Gastroesophageal sphincter (tissue), 3 donors: ENCODE results near the gene EEF1AKMT4.
A peak's percentile ranks its signal among the peaks of the same experiment; 100 is the strongest.

Experiments
- CTCF ChIP-seq, 4 experiments: fragments of 200-600 bp in 2 of 4; fragments of 450-650 bp in 2 of 4; sonication (generic) in 1 of 4; IDR thresholded peaks; one replicate each; pipeline ENCODE4 v1.5.1; 2017 to 2019; ENCODE audit warnings: antibody characterized with exemption in 4 of 4, mild to moderate bottlenecking in 2 of 4, moderate library complexity in 2 of 4
- EP300 ChIP-seq: sonication (generic); formaldehyde crosslinking; IDR thresholded peaks from one replicate; pipeline ENCODE4 v1.6.1; 2017; ENCODE audit warnings: antibody characterized with exemption, mild to moderate bottlenecking
- POLR2A ChIP-seq, 2 donors: fragments of 450-650 bp; IDR thresholded peaks; one replicate each; pipeline ENCODE4 v1.6.1; 2017; ENCODE audit warnings: antibody characterized with exemption in 2 of 2, mild to moderate bottlenecking in 2 of 2, moderate library complexity in 1 of 2
- POLR2AphosphoS5 ChIP-seq: sonication (generic); formaldehyde crosslinking; IDR thresholded peaks from one replicate; pipeline ENCODE4 v1.6.1; 2017; ENCODE audit warnings: antibody characterized with exemption

DNA sequence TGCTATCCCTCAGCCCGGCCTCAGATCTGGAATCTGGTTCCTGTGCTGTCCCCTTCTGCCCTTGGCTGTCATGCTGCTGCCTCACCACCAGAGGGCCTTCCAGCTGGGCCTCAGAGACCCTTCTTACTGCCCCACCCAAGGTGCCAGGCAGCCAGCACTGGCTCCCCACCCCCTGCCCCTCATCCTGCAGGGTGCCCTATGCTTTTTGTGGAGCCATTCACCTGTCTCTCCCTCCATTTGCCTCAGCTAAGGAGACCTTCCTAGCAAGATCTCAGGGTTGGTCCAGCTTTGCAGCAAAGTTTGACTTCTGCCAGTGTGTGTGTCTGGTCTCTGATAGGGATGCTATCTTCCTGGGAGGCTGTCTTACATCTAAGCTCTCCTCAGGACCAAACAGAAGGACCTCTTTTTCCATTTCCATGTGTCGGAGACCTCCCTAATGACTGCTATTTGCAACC is 22.0 kb upstream of the EEF1AKMT4 start:
- TF ChIP-seq CTCF (IDR thresholded peaks at IDR 0.05) = peak in 2 of 4 experiments; percentile 36 to 73
- TF ChIP-seq POLR2AphosphoS5 = no peak
- no peak for TF ChIP-seq POLR2A (IDR thresholded peaks at IDR 0.05)
- TF ChIP-seq EP300 = no peak
